Uterus (tissue), 2 donors: ENCODE data around the gene IL23R.

Experiments used
- CTCF ChIP-seq, 4 experiments: fragments of 200-600 bp in 2 of 4; fragments of 450-650 bp in 2 of 4; sonication (generic) in 2 of 4; IDR thresholded peaks; one replicate each; pipeline ENCODE4 v1.5.1; 2016 to 2019; ENCODE audit warnings: antibody characterized with exemption in 4 of 4, mild to moderate bottlenecking in 2 of 4, moderate library complexity in 1 of 4
- POLR2A ChIP-seq, 2 donors: fragments of 450-650 bp; IDR thresholded peaks; one replicate each; pipeline ENCODE4 v1.6.1; 2016; ENCODE audit warnings: antibody characterized with exemption in 2 of 2, mild to moderate bottlenecking in 1 of 2, moderate library complexity in 1 of 2

- TF ChIP-seq CTCF (IDR thresholded peaks at IDR 0.05) (no peak), POLR2A (IDR thresholded peaks at IDR 0.05) (no peak)
Observed at GRCh38 chr1:67228791-67229190, 62.5 kb downstream of the IL23R start.
